GM12874 (cell line): ENCODE results near the gene ACP5.

Source experiments
- TF ChIP-seq, protein P1 (sequence below): IDR thresholded peaks from 2 replicates; pipeline ENCODE4 v1.5.1; 2011; ENCODE audit warnings: low read depth, mild to moderate bottlenecking, control low read depth, low read length, moderate library complexity; ENCODE audit not compliant: insufficient read depth

The ACP5 gene

DNA sequence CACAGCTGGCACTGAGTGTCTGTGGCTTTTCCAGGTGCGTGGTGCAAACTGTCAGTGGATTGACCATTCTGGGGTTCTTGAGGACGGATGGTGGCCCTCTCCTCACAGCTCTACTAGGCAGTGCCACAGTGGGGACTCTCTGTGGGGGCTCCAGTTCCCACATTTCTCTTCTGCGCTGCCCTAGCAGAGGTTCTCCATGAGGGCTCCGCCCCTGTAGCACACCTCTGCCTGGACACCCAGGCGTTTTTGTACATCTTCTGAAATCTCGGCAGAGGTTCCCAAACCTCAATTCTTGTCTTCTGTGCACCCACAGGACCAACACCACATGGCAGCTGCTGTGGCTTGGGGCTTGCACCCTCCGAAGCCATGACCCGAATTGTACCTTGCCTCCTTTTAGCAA, 29.0 kb upstream of the ACP5 start:
- TF ChIP-seq, protein P1, sequence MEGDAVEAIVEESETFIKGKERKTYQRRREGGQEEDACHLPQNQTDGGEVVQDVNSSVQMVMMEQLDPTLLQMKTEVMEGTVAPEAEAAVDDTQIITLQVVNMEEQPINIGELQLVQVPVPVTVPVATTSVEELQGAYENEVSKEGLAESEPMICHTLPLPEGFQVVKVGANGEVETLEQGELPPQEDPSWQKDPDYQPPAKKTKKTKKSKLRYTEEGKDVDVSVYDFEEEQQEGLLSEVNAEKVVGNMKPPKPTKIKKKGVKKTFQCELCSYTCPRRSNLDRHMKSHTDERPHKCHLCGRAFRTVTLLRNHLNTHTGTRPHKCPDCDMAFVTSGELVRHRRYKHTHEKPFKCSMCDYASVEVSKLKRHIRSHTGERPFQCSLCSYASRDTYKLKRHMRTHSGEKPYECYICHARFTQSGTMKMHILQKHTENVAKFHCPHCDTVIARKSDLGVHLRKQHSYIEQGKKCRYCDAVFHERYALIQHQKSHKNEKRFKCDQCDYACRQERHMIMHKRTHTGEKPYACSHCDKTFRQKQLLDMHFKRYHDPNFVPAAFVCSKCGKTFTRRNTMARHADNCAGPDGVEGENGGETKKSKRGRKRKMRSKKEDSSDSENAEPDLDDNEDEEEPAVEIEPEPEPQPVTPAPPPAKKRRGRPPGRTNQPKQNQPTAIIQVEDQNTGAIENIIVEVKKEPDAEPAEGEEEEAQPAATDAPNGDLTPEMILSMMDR = no peak

- TF ChIP-seq, protein P1 = no peak
Measured at GRCh38 chr19:11598746-11599145, 21.3 kb upstream of the ACP5 start.

DNA sequence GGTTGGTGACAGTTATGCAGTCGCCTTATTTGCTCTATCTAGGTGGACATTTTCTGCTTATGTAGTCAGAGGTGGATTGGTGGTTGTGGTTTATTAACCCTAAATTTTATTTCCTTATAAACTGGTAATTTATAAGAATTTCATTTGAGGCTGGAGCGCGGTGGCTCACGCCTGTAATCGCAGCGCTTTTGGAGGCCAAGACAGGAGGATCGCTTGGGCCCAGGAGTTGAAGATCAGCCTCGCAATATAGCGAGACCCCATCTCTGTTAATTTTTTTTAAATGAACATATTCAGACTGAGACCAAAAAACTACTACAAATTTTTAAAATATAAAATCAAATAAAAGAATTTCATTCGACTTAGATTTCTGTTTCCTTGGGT, 20.6 kb upstream of the ACP5 start:
- TF ChIP-seq, protein P1 = no peak

- TF ChIP-seq, protein P1 = 0 out of 2 replicates have a peak, but pooled peaks have one; percentile 14
Measured at GRCh38 chr19:11597202-11598102, 20.0 kb upstream of the ACP5 start, which contains the start of gene ZNF627. ZNF627 (plus strand) TSS chr19:11597483; CDS start chr19:11597628, 145 bp downstream.

DNA sequence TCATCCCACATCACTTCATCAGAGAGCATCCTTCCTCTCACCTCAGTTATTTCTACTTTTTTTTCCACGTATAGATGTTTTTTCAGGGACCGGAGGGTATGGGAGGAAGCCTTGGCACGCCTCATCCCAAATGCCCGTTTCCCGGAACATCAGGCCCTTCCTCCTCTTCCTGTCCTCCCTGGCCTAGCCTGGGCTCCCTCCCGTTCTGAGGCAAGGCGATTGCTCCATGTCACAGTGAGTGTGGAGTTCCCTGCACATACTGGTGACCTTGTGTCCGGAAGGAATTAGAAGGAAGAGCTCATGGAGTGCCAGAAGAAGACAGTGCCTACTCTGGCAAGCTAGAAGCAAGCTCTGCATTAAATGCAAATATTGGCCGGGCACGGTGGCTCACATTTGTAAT, 18.7 kb upstream of the ACP5 start:
- TF ChIP-seq, protein P1 = no peak

- TF ChIP-seq, protein P1 = no peak
Measured at GRCh38 chr19:11594084-11594483, 16.6 kb upstream of the ACP5 start.

DNA sequence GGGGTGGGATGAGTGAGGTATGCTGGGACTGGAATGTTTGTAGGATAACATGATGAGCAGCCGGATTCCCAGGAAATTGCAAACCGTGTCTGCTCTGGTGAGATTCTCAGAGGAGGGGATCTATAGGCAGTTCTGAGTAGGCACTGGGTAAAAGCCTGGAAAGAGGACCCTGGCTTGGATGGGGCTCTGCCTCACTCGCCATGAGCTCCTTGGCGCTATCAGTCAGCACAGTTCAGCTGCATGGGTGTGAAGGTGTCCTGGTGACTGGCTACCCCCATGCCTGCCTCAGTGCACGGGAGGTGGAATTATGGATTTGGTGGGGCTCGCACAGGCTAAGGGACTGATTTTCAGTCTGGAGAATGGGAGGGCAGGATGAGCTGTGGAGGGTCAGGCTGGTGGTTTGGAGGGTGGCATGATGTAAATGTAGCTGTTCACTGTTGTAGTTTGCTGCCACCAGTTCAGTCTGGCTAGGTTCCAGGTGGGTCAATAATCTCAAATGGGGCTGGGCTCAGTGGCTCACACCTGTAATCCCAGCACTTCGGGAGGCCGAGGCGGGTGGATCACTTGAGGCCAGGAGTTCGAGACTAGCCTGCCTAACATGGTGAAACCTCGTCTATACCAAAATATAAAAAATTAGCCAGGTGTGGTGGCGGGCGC, 10.7 kb upstream of the ACP5 start:
- TF ChIP-seq, protein P1 = no peak
